ENCODE data around the gene CELF5.

GRCh38 chr19:3179739-3180293, 44.6 kb upstream of the CELF5 start:
- TF ChIP-seq PML (IDR thresholded peaks at IDR 0.05; ENCODE audit: low read length) (no peak), TEAD2 (tag; IDR thresholded peaks at IDR 0.05) (no peak), KLF16 (IDR thresholded peaks at IDR 0.05) (no peak), SNRNP70 (optimal IDR thresholded peaks at IDR 0.05; ENCODE audit: low read depth, low read length) (no peak)
- TF ChIP-seq, protein P1, sequence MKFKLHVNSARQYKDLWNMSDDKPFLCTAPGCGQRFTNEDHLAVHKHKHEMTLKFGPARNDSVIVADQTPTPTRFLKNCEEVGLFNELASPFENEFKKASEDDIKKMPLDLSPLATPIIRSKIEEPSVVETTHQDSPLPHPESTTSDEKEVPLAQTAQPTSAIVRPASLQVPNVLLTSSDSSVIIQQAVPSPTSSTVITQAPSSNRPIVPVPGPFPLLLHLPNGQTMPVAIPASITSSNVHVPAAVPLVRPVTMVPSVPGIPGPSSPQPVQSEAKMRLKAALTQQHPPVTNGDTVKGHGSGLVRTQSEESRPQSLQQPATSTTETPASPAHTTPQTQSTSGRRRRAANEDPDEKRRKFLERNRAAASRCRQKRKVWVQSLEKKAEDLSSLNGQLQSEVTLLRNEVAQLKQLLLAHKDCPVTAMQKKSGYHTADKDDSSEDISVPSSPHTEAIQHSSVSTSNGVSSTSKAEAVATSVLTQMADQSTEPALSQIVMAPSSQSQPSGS (CRISPR knock-in tag; IDR thresholded peaks at IDR 0.05), result no peak

Data from K562 (cell line).